ENCODE data around the gene TEX13D. TPM values are rescaled to one million over a fixed set of nuclear protein-coding genes. Genes with fewer than 3 reads are reported as not detected.

The TEX13D gene
- total RNA-seq, 1 experiment from 2014 or later, result not detected

DNA sequence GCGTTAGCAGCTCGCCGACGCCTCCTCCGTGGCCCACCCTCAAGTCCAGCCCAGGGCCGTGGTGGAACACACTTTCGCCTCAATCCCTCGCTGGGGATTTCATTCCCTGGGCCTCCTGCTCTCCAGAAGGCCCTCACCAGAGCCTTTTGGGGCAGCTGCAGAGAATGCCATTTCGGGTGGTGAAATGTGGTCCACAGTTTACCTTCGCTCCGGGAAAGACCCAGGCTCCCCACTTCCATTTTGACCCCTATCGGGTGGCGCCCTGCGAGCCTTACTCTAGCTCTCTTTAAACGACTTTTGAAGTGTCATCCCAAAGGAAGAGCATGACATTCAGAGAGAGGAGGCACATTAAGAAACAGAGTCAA is 14.4 kb downstream of the TEX13D start:
- TF ChIP-seq, protein P1, sequence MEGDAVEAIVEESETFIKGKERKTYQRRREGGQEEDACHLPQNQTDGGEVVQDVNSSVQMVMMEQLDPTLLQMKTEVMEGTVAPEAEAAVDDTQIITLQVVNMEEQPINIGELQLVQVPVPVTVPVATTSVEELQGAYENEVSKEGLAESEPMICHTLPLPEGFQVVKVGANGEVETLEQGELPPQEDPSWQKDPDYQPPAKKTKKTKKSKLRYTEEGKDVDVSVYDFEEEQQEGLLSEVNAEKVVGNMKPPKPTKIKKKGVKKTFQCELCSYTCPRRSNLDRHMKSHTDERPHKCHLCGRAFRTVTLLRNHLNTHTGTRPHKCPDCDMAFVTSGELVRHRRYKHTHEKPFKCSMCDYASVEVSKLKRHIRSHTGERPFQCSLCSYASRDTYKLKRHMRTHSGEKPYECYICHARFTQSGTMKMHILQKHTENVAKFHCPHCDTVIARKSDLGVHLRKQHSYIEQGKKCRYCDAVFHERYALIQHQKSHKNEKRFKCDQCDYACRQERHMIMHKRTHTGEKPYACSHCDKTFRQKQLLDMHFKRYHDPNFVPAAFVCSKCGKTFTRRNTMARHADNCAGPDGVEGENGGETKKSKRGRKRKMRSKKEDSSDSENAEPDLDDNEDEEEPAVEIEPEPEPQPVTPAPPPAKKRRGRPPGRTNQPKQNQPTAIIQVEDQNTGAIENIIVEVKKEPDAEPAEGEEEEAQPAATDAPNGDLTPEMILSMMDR (IDR thresholded peaks at IDR 0.05; ENCODE audit: unreplicated experiment), result no peak
- no peak for DNase-seq
- no TSS peak for BruUV-seq (replicated peaks)
- H3K9me3 Mint-ChIP-seq (ENCODE audit: low read depth, unreplicated experiment), result no peaks in the 10 kb centered on the region
- no peaks in the 10 kb centered on the region for H3K27me3 Mint-ChIP-seq (ENCODE audit: unreplicated experiment)
- no peak overlapping the region for H3K27ac Mint-ChIP-seq (ENCODE audit: unreplicated experiment)
- intact Hi-C loops (cut with micrococcal nuclease; ENCODE audit: unreplicated experiment), result no loop called here
- CTCF ChIA-PET, result no interaction called here
- H3K4me1 Mint-ChIP-seq (ENCODE audit: low read depth, unreplicated experiment), result no peaks in the 10 kb centered on the region
- no peak overlapping the region for H3K4me3 Mint-ChIP-seq (ENCODE audit: low read depth, unreplicated experiment)
- H3K36me3 Mint-ChIP-seq (ENCODE audit: insufficient read depth, unreplicated experiment), result no peaks in the 10 kb centered on the region

DNA sequence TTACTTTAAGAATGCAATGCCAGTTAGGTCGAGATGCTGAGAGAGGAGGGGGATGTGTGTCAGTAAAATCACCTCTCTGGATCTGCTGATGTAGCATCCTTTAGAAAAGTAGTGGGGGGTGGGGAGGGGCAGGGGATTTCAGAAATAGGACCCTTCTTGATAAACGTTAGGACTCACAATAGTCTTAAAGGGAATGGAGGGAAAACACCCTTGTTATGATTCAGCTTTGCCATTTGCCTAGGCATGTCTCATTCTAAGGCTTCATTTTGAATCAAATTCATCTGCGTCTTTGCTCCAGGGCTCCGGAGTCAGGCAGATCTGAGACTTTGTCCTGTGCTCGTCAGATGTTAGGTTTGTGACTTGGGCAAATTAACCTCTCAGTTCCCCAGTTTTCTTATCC is 14.8 kb downstream of the TEX13D start:
- no peak overlapping the region for H3K27ac Mint-ChIP-seq (ENCODE audit: unreplicated experiment)
- no peak overlapping the region for H3K4me3 Mint-ChIP-seq (ENCODE audit: low read depth, unreplicated experiment)
- no TSS peak for BruUV-seq (replicated peaks)
- H3K4me1 Mint-ChIP-seq (ENCODE audit: low read depth, unreplicated experiment), result no peaks in the 10 kb centered on the region
- H3K36me3 Mint-ChIP-seq (ENCODE audit: insufficient read depth, unreplicated experiment), result no peaks in the 10 kb centered on the region
- TF ChIP-seq, protein P1 (IDR thresholded peaks at IDR 0.05; ENCODE audit: unreplicated experiment), result no peak
- intact Hi-C loops (cut with micrococcal nuclease; ENCODE audit: unreplicated experiment), result no loop called here
- CTCF ChIA-PET, result no interaction called here
- no peak for DNase-seq
- H3K27me3 Mint-ChIP-seq (ENCODE audit: unreplicated experiment), result no peaks in the 10 kb centered on the region
- no peaks in the 10 kb centered on the region for H3K9me3 Mint-ChIP-seq (ENCODE audit: low read depth, unreplicated experiment)

DNA sequence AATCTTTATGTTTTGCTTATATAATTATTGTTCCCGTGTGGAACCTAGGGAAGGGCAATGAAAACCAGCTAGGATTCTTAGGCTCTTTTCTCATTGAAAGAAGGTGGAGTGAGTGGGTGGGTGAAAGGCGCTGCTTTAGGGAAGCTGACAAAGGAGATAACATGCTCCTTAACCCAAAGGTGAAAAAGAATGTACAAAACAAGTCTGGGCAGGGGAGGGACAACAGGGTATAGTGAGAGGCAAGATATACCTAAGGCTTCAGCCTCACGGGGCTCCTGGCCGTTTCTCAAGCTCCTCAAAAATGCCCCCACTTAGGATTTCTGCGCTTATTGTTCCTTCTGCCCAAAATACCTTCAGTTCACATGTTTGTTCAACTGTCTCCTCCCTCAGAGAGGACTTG is 15.7 kb downstream of the TEX13D start:
- intact Hi-C loops (cut with micrococcal nuclease; ENCODE audit: unreplicated experiment), result no loop called here
- CTCF ChIA-PET, result no interaction called here
- TF ChIP-seq, protein P1 (IDR thresholded peaks at IDR 0.05; ENCODE audit: unreplicated experiment), result no peak
- Mint-ChIP-seq H3K27ac (ENCODE audit: unreplicated experiment) (no peak overlapping the region), H3K4me1 (ENCODE audit: low read depth, unreplicated experiment) (no peaks in the 10 kb centered on the region), H3K27me3 (ENCODE audit: unreplicated experiment) (no peaks in the 10 kb centered on the region), H3K4me3 (ENCODE audit: low read depth, unreplicated experiment) (no peak overlapping the region), H3K9me3 (ENCODE audit: low read depth, unreplicated experiment) (no peaks in the 10 kb centered on the region), H3K36me3 (ENCODE audit: insufficient read depth, unreplicated experiment) (no peaks in the 10 kb centered on the region)
- BruUV-seq (replicated peaks), result no TSS peak
- DNase-seq, result no peak

DNA sequence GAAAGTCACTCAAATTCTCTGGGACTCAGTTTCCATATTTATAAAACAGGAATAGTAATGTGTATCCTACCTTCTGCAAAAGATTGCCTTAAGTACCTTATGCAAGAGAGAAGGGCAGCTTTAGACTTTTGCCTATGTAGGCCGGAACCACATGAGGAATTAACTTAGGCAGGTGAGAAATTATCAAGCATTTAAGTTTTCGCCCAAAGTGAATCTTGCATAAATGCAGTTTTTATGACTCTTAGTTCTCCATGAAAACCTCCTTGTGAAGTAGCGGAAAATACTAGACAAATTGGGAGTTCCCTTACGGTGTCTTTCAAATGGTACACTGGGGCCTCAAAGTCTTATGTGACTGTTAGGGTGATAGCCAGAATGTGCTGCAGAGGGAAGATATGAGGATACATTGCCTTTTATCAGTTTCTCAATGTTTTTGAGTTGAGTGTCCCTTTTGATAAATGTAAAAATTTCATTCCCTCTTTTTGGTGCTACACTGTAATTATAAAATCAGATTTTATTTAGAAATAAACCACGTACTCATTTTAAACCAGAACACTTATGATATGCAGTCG is 16.5 kb downstream of the TEX13D start:
- H3K27ac Mint-ChIP-seq (ENCODE audit: unreplicated experiment), result no peak overlapping the region
- CTCF ChIA-PET, result no interaction called here
- no TSS peak for BruUV-seq (replicated peaks)
- no peaks in the 10 kb centered on the region for H3K27me3 Mint-ChIP-seq (ENCODE audit: unreplicated experiment)
- H3K36me3 Mint-ChIP-seq (ENCODE audit: insufficient read depth, unreplicated experiment), result no peaks in the 10 kb centered on the region
- intact Hi-C loops (cut with micrococcal nuclease; ENCODE audit: unreplicated experiment), result no loop called here
- H3K9me3 Mint-ChIP-seq (ENCODE audit: low read depth, unreplicated experiment), result no peaks in the 10 kb centered on the region
- no peak for DNase-seq
- no peaks in the 10 kb centered on the region for H3K4me1 Mint-ChIP-seq (ENCODE audit: low read depth, unreplicated experiment)
- TF ChIP-seq, protein P1 (IDR thresholded peaks at IDR 0.05; ENCODE audit: unreplicated experiment), result no peak
- H3K4me3 Mint-ChIP-seq (ENCODE audit: low read depth, unreplicated experiment), result no peak overlapping the region

All from Calu3 (cell line).